HepG2 (cell line): ENCODE results near the gene TRRAP. TPM values are rescaled to one million over a fixed set of nuclear protein-coding genes. Genes with fewer than 3 reads are reported as not detected.

Experiments
- ATAC-seq: fragments of 200-7000 bp; cut with Tn5 transposase; 3 replicates; pipeline ENCODE4 v1.9.1; 2020; ENCODE audit warnings: mild to moderate bottlenecking, moderate library complexity
- BruUV-seq: library from RNA; stranded (reverse); fragments of 400-500 nt; replicated peaks from 2 replicates; lab custom pipeline; 2021; lab: Mats Ljungman, UMichigan
- CTCF ChIA-PET: fragments of 300-600 bp; formaldehyde crosslinking; extraction: SDS; loops from one replicate; lab custom pipeline; 2021; ENCODE audit warnings: low total read pairs, inconsistent platforms, low intra/inter-chr PET ratio; lab: Yijun Ruan, JAX
- POLR2A ChIA-PET: fragments of 350-600 bp; sonication (Branson Sonifier 250); formaldehyde crosslinking; loops from one replicate; lab custom pipeline; 2020; ENCODE audit warnings: antibody characterized with exemption, inconsistent platforms; lab: Yijun Ruan, JAX
- DNase-seq: peaks from one replicate; pipeline ENCODE4 v3.0.0-alpha.2; 2015; ENCODE audit warnings: low spot score
- FAIRE-seq: peaks from 3 replicates; lab custom pipeline; 2011; peaks lifted over from hg19 to GRCh38; lab: Jason Lieb, UNC
- H2AFZ ChIP-seq: one replicate; pipeline ENCODE4 v1.6.1; 2011; ENCODE audit warnings: low read length, inconsistent platforms
- H3K27ac ChIP-seq: fragments of 300-600 bp; 3 replicates; pipeline ENCODE4 v1.8.0; 2011; ENCODE audit warnings: mixed run types, mild to moderate bottlenecking, mixed read lengths, low read length, inconsistent platforms; ENCODE audit not compliant: insufficient read depth; ENCODE audit errors: extremely low read length
- H3K27me3 ChIP-seq, 2 experiments: fragments of 200-600 bp in 1 of 2; 2 replicates in 1 of 2; 3 replicates in 1 of 2; pipeline versions ENCODE4 v1.6.0 to v1.8.0; 2011; ENCODE audit warnings: low read length in 2 of 2, mild to moderate bottlenecking in 2 of 2, moderate library complexity in 2 of 2, inconsistent platforms in 1 of 2; ENCODE audit not compliant: insufficient read depth in 2 of 2, control insufficient read depth in 1 of 2
- H3K36me3 ChIP-seq, 2 experiments: fragments of 200-600 bp in 1 of 2; replicated peaks in 1 of 2; 2 replicates in 1 of 2; 3 replicates in 1 of 2; pipeline versions ENCODE4 v1.5.1 to v1.8.0; 2011; ENCODE audit warnings: low read length in 2 of 2, inconsistent platforms in 1 of 2; ENCODE audit not compliant: insufficient read depth in 2 of 2, control insufficient read depth in 1 of 2
- H3K4me1 ChIP-seq: 2 replicates; pipeline ENCODE4 v1.5.1; 2012; ENCODE audit warnings: low read length, inconsistent platforms; ENCODE audit not compliant: insufficient read depth
- H3K4me2 ChIP-seq: 2 replicates; pipeline ENCODE4 v1.6.0; 2011; ENCODE audit warnings: low read depth, low read length, inconsistent platforms
- H3K4me3 ChIP-seq, 3 experiments: fragments of 200-600 bp in 1 of 3; sonication (generic), shearing (Covaris generic) in 1 of 3; replicated peaks in 1 of 3; 2 replicates each; pipeline ENCODE4 v1.5.1; 2011 to 2016; ENCODE audit warnings: low read length in 3 of 3, inconsistent platforms in 2 of 3, low read depth in 2 of 3, mild to moderate bottlenecking in 2 of 3, control low read depth in 1 of 3, mixed read lengths in 1 of 3; ENCODE audit not compliant: insufficient read depth in 1 of 3
- H3K79me2 ChIP-seq: one replicate; pipeline ENCODE4 v1.6.1; 2011; ENCODE audit warnings: low read length, inconsistent platforms; ENCODE audit not compliant: insufficient read depth
- H3K9ac ChIP-seq: 2 replicates; pipeline ENCODE4 v1.6.0; 2011; ENCODE audit warnings: mild to moderate bottlenecking, low read depth, low read length, inconsistent platforms; ENCODE audit not compliant: insufficient read depth
- H3K9me3 ChIP-seq: 2 replicates; pipeline ENCODE4 v1.5.1; 2012; ENCODE audit warnings: mild to moderate bottlenecking, low read length
- H4K20me1 ChIP-seq: 2 replicates; pipeline ENCODE4 v1.6.0; 2011; ENCODE audit warnings: inconsistent platforms, mild to moderate bottlenecking, low read length, moderate library complexity; ENCODE audit not compliant: insufficient read depth
- AGO2 ChIP-seq: fragments of 200-400 bp; formaldehyde crosslinking; optimal IDR thresholded peaks from 2 replicates; pipeline ENCODE3; 2017; ENCODE audit warnings: mild to moderate bottlenecking, low read depth, low read length, moderate library complexity
- LBX2 ChIP-seq: sonication (generic); formaldehyde crosslinking; IDR thresholded peaks from 2 replicates; pipeline ENCODE4 v1.5.0; 2020; ENCODE audit warnings: missing genetic modification reagents, mild to moderate bottlenecking, borderline replicate concordance
- MXI1 ChIP-seq: IDR thresholded peaks from 3 replicates; pipeline ENCODE4 v1.6.1; 2012; ENCODE audit warnings: low read depth, low read length, inconsistent platforms, borderline replicate concordance
- POLR2AphosphoS2 ChIP-seq: IDR thresholded peaks from 2 replicates; pipeline ENCODE4 v1.6.1; 2011; ENCODE audit warnings: low read depth, low read length, improper control_type of control experiment
- ZNF17 ChIP-seq: sonication (generic); formaldehyde crosslinking; IDR thresholded peaks from 2 replicates; pipeline ENCODE4 v1.5.0; 2020; ENCODE audit warnings: mild to moderate bottlenecking, missing genetic modification reagents
- WGBS: methylation state at CpG from one replicate; pipeline ENCODE4 v1.1.6; 2017; ENCODE audit warnings: low lambda C conversion rate; 5-methylcytosine and 5-hydroxymethylcytosine counted together
- in situ Hi-C: cut with HindIII; loops from 2 replicates; pipeline ENCODE4 v1.10.0; 2017; ENCODE audit warnings: low pct_unique_long_range_greater_than_20kb; ENCODE audit not compliant: extremely low pct_ligation_motif_present
- intact Hi-C: fragments of 100-400 bp; cut with micrococcal nuclease; formaldehyde crosslinking; loops from one replicate; pipeline ENCODE4 v1.10.0; 2022; ENCODE audit not compliant: unreplicated experiment
- polyA plus RNA-seq, 8 experiments: library from polyadenylated mRNA; depleted of rRNA in 3 of 8; stranded (reverse) in 7 of 8; unstranded in 1 of 8; fragments of >200 nt; fragmentation: Illumina TruSeq in 4 of 8; extraction: Trizol in 4 of 8; gene quantifications; 2 replicates each; pipeline versions ENCODE4 v1.2.1 to v1.2.3, GENCODE V29; 2011 to 2016; ENCODE audit warnings: low read depth in 4 of 8, missing spikeins in 1 of 8, mixed read lengths in 1 of 8; ENCODE audit not compliant: insufficient read depth in 1 of 8
- total RNA-seq, 5 experiments: library from RNA; depleted of rRNA; stranded (reverse); fragments of >200 nt; fragmentation: Illumina TruSeq; extraction: Trizol; gene quantifications; 2 replicates each; pipeline ENCODE4 v1.2.3, GENCODE V29; 2016; ENCODE audit warnings: low read depth in 1 of 5
- TF ChIP-seq, protein P1 (sequence below): sonication (generic); formaldehyde crosslinking; IDR thresholded peaks from 2 replicates; pipeline ENCODE4 v1.4.0; 2020; ENCODE audit warnings: low read depth, mild to moderate bottlenecking, missing genetic modification reagents
- TF ChIP-seq, protein P2 (sequence below): sonication (generic); formaldehyde crosslinking; IDR thresholded peaks from 2 replicates; pipeline ENCODE4 v1.4.0; 2020; ENCODE audit warnings: missing genetic modification reagents

Gene TRRAP
- total and polyA plus RNA-seq, 2 of the 13 experiments (the other 11 are each of a cell fraction or from before 2014, with no cell fraction given), result 8.6 to 10.5 TPM

- WGBS, result 96% methylated on average over 18 of the region's 20 CpGs
- in situ Hi-C loops, result no loop called here
- ATAC-seq, result no peak
- DNase-seq, result no peak
- no peak overlapping the region for H3K27ac ChIP-seq
- no peak for FAIRE-seq
- H2AFZ ChIP-seq, result no peak overlapping the region
- no peak overlapping the region for H3K9ac ChIP-seq
- ChIA-PET POLR2A (no interaction called here), CTCF (no interaction called here)
- no peaks in the 10 kb centered on the region for H3K27me3 ChIP-seq
- 0 out of 2 replicates have a peak, but pooled peaks cover 2% of the 10 kb centered on the region for H4K20me1 ChIP-seq
- no peaks in the 10 kb centered on the region for H3K4me1 ChIP-seq
- H3K4me2 ChIP-seq, result no peak overlapping the region
- H3K79me2 ChIP-seq, result no peaks in the 10 kb centered on the region
- intact Hi-C loops, result no loop called here
- BruUV-seq, result no TSS peak
- TF ChIP-seq AGO2, result peak; percentile 24
- TF ChIP-seq, protein P1, sequence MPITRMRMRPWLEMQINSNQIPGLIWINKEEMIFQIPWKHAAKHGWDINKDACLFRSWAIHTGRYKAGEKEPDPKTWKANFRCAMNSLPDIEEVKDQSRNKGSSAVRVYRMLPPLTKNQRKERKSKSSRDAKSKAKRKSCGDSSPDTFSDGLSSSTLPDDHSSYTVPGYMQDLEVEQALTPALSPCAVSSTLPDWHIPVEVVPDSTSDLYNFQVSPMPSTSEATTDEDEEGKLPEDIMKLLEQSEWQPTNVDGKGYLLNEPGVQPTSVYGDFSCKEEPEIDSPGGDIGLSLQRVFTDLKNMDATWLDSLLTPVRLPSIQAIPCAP (CRISPR knock-in tag), result no peak
- no peaks in the 10 kb centered on the region for H3K9me3 ChIP-seq
- H3K4me3 ChIP-seq, result no peak overlapping the region
- peaks cover 24 to 70% of the 10 kb centered on the region in 2 experiments for H3K36me3 ChIP-seq
Observed at GRCh38 chr7:99000196-99000903, 122.0 kb downstream of the TRRAP start.

- TF ChIP-seq, protein P2, sequence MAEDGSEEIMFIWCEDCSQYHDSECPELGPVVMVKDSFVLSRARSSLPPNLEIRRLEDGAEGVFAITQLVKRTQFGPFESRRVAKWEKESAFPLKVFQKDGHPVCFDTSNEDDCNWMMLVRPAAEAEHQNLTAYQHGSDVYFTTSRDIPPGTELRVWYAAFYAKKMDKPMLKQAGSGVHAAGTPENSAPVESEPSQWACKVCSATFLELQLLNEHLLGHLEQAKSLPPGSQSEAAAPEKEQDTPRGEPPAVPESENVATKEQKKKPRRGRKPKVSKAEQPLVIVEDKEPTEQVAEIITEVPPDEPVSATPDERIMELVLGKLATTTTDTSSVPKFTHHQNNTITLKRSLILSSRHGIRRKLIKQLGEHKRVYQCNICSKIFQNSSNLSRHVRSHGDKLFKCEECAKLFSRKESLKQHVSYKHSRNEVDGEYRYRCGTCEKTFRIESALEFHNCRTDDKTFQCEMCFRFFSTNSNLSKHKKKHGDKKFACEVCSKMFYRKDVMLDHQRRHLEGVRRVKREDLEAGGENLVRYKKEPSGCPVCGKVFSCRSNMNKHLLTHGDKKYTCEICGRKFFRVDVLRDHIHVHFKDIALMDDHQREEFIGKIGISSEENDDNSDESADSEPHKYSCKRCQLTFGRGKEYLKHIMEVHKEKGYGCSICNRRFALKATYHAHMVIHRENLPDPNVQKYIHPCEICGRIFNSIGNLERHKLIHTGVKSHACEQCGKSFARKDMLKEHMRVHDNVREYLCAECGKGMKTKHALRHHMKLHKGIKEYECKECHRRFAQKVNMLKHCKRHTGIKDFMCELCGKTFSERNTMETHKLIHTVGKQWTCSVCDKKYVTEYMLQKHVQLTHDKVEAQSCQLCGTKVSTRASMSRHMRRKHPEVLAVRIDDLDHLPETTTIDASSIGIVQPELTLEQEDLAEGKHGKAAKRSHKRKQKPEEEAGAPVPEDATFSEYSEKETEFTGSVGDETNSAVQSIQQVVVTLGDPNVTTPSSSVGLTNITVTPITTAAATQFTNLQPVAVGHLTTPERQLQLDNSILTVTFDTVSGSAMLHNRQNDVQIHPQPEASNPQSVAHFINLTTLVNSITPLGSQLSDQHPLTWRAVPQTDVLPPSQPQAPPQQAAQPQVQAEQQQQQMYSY, result no peak
- TF ChIP-seq ZNF17 (CRISPR knock-in tag), result no peak
- TF ChIP-seq MXI1, result no peak
- no peak for TF ChIP-seq LBX2 (CRISPR knock-in tag)
- TF ChIP-seq POLR2AphosphoS2, result no peak
- no peak for FAIRE-seq
Observed at GRCh38 chr7:99000904-99001465, 122.7 kb downstream of the TRRAP start.

More at GRCh38 chr7:99000904-99001465, 122.7 kb downstream of the TRRAP start:
- H2AFZ ChIP-seq, result no peak overlapping the region
- H3K9ac ChIP-seq, result no peak overlapping the region
- ChIA-PET CTCF (no interaction called here), POLR2A (no interaction called here)
- no peak overlapping the region for H3K4me2 ChIP-seq
- intact Hi-C loops, result no loop called here
- no peak for DNase-seq
- H3K36me3 ChIP-seq, result peaks cover 28 to 70% of the 10 kb centered on the region in 2 experiments
- 96% methylated on average over 14 of the region's 14 CpGs for WGBS
- no peak overlapping the region for H3K4me3 ChIP-seq
- in situ Hi-C loops, result no loop called here
- no peaks in the 10 kb centered on the region for H3K79me2 ChIP-seq
- H3K27me3 ChIP-seq, result no peaks in the 10 kb centered on the region
- H3K4me1 ChIP-seq, result no peaks in the 10 kb centered on the region
- H4K20me1 ChIP-seq, result no peaks in the 10 kb centered on the region
- no peak for ATAC-seq
- BruUV-seq, result no TSS peak
- no peak overlapping the region for H3K27ac ChIP-seq
- H3K9me3 ChIP-seq, result no peaks in the 10 kb centered on the region
